Esophagus (tissue), 2 donors: Measurements from ENCODE around the gene UPF1. TPM values are rescaled to one million over a fixed set of nuclear protein-coding genes. Genes with fewer than 3 reads are reported as not detected.

ENCODE experiments used
- H3K27ac ChIP-seq, 2 donors: one replicate each; pipeline ENCODE4 v1.5.1; 2013; ENCODE audit warnings: low read depth in 2 of 2, mild to moderate bottlenecking in 2 of 2, inconsistent platforms in 1 of 2, low read length in 1 of 2, moderate library complexity in 1 of 2
- H3K27me3 ChIP-seq, 2 donors: one replicate each; pipeline ENCODE4 v1.6.1; 2013; ENCODE audit warnings: low read length in 2 of 2, control low read depth in 1 of 2, mild to moderate bottlenecking in 1 of 2; ENCODE audit not compliant: insufficient read depth in 2 of 2, control insufficient read depth in 1 of 2
- H3K36me3 ChIP-seq, 2 donors: one replicate each; pipeline ENCODE4 v1.6.1; 2013; ENCODE audit warnings: low read length in 1 of 2; ENCODE audit not compliant: control insufficient read depth in 2 of 2, insufficient read depth in 2 of 2
- H3K4me1 ChIP-seq, 2 donors: one replicate each; pipeline ENCODE4 v1.6.1; 2013; ENCODE audit warnings: low read length in 1 of 2; ENCODE audit not compliant: control insufficient read depth in 2 of 2, insufficient read depth in 2 of 2
- H3K4me3 ChIP-seq, 2 donors: one replicate each; pipeline ENCODE4 v1.5.1; 2013; ENCODE audit warnings: low read length in 2 of 2, mild to moderate bottlenecking in 2 of 2, low read depth in 1 of 2, moderate library complexity in 1 of 2
- H3K9me3 ChIP-seq, 2 donors: one replicate each; pipeline ENCODE4 v1.6.1; 2013; ENCODE audit warnings: mild to moderate bottlenecking in 2 of 2, low read depth in 1 of 2, low read length in 1 of 2, moderate library complexity in 1 of 2; ENCODE audit not compliant: control insufficient read depth in 2 of 2, insufficient read depth in 1 of 2
- WGBS, 2 donors: extraction: QIAGEN DNeasy Blood & Tissue Kit; methylation state at CpG; one replicate each; pipeline ENCODE4 v1.1.7; 2013; 5-methylcytosine and 5-hydroxymethylcytosine counted together
- polyA plus RNA-seq, 2 donors: library from polyadenylated mRNA; stranded (reverse); fragments of 200-250 nt; gene quantifications; one replicate each; pipeline ENCODE4 v1.2.3, GENCODE V29; 2013
- donor health status: healthy with polysubstance abuse.
- donor health status: Bipolar disorder and iron deficiency.

The UPF1 gene
- polyA plus RNA-seq, 2 donors = 28.1 to 41.7 TPM

DNA sequence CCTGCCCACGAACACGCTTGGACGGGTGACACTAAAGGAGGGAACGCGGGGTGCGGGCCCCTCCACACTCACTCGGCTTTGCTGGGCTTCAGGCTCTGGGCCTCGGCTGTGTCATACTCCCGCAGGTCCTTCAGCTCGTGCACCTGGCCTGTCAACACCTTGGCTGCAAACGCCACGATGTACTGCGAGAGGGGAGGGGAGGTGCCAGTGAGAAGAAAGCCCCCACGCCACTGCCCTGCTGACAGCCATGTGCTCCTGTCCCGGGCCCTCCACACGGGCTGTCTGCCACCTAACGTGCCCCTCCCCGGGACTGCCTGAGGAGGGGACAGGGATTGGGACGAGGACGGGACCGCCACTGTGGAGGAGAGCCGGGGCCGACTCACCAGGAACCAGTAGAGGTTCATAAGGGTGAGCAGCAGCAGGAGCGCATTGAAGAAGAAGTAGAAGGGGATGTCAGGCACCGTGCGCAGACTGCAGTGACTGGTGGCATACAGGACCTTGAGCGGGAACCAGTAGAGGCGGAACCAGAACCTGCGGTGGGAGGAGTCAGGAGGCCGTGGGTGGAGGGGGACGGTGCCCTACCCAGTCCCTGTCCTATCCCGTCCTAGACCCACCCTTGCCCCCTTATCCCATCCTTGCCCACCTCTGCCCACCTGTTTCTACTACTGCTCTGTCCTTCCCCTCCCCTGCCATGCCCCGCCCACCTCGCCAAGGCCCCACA lies 47.3 kb downstream of the UPF1 start:
- H3K9me3 ChIP-seq = no peaks in the 10 kb centered on the region
- no peak overlapping the region for H3K4me3 ChIP-seq
- no peak overlapping the region for H3K27ac ChIP-seq
- 87 to 91% methylated on average over 33 to 34 of the region's 34 CpGs for whole genome bisulfite sequencing, 2 donors
- H3K4me1 ChIP-seq = no peaks in the 10 kb centered on the region
- H3K27me3 ChIP-seq = no peaks in the 10 kb centered on the region
- no peaks in the 10 kb centered on the region for H3K36me3 ChIP-seq

DNA sequence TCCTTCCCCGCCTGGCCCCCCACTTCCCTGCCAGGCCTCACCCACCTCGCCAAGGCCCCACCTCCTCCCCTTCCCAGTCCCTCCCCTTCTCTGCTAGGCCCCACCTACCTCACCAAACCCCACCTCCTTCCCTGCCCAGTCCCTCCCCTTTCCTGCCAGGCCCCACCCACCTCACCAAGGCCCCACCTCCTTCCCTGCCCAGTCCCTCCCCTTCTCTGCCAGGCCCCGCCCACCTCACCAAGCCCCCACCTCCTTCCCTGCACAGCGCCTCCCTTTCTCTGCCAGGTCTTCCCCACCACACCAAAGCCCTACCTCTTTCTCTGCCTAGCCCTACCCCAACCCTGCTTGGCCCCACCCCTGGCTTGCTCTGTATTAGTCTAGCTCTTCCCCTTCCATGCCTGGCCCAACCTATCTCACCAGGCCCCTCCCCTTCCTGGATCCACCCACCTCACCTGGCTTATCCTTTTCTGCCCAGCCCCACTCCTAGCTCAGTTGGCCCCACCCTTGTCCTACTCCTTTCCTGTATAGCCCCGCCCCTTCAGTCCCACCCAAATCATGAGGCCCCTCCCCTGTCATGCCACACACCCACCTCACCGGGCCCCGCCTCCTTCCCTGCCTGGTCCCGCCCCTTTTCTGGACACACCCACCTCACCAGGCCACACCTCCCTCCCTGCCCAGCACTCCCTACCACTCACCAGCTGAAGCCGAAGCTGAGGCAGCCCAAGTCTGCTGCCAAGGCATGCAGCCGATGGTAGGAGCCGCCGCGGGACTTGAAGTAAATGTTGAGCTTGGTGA lies 48.0 kb downstream of the UPF1 start:
- Histone ChIP-seq H3K27ac (no peak overlapping the region), H3K27me3 (no peaks in the 10 kb centered on the region), H3K36me3 (no peaks in the 10 kb centered on the region), H3K4me1 (no peaks in the 10 kb centered on the region), H3K4me3 (no peak overlapping the region), H3K9me3 (no peaks in the 10 kb centered on the region)
- WGBS, 2 donors = 66 to 74% methylated on average over 13 of the region's 13 CpGs

DNA sequence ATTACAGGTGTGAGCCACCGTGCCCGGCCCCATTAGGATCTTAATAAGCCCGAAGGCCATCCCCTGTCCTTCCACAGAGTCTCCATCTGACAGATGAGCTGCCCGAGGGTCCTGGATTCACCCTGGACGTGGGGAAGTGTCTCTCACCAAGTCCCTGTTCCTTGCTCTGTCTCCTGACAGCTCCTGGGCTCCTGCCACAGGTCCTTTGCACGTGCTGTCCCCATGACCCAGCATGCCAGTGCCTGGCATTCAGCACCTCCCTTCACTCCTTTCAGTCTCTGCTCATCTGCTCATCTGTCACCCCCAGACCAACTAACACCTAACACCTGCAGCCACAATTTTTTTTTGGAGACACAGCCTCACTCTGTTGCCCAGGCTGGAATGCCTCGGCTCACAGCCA lies 49.7 kb downstream of the UPF1 start:
- no peaks in the 10 kb centered on the region for H3K4me1 ChIP-seq
- H3K9me3 ChIP-seq = no peaks in the 10 kb centered on the region
- WGBS, 2 donors = 88 to 90% methylated on average over 7 of the region's 7 CpGs
- H3K36me3 ChIP-seq = no peaks in the 10 kb centered on the region
- H3K4me3 ChIP-seq = no peak overlapping the region
- H3K27ac ChIP-seq = no peak overlapping the region
- H3K27me3 ChIP-seq = no peaks in the 10 kb centered on the region

DNA sequence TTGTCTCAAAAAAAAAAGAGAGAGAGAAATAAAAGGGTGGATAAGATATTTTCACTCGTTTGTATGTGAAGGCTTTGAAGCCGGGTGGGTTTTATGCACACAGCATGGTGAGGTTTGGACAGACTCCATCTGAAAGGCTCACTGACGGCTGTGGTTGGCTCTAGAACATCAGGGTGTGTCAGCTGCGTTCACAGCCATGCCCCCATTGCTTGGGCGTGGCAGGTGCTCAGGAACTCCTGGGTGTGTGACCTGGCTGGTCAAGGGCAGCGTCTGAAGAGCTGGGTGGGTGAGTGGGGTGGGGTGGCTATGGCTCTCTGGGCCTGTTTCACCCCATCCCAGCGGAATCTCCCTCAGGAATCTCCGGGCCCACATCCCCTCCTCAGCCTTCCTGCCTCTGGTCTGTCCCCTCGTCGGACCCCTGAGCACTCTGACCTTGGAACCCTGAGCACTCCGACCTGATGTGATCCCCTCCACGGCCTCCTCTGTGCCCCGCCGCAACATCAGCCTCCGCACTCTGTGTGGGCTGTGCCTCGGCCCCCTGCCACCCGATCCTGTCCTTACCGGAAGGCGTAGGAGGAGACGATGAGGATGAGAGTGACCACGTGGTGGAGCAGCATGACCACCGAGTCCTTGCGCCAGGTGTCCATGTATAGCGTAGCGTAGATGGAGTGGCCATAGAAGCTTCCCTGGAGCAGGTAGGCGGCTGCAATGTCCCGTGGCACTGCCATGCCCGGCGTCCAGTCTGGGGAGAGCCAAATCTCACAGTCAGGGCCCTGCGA lies 52.0 kb downstream of the UPF1 start:
- no peaks in the 10 kb centered on the region for H3K4me1 ChIP-seq
- H3K27me3 ChIP-seq = no peaks in the 10 kb centered on the region
- WGBS, 2 donors = 77 to 82% methylated on average over 29 to 30 of the region's 30 CpGs
- no peaks in the 10 kb centered on the region for H3K36me3 ChIP-seq
- H3K9me3 ChIP-seq = no peaks in the 10 kb centered on the region
- H3K4me3 ChIP-seq = no peak overlapping the region
- no peak overlapping the region for H3K27ac ChIP-seq

DNA sequence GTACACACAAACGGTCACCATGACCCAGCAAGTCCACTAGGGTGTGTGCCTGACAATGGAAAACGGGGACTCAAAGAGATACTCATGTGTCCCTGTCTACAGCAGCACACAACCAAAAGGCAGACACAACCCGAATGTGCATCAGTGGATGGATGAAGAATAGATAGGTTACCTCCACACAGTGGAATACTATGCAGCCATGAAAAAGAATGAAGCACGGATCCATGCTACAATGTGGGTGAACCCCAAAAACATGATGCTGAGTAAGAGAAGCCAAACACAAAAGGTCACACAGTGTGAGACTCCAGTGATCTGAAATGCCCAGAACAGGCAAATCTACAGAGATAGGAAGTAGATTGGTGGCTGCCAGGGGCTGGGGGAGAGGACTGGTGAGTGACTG lies 55.2 kb downstream of the UPF1 start:
- H3K9me3 ChIP-seq = no peaks in the 10 kb centered on the region
- no peak overlapping the region for H3K27ac ChIP-seq
- no peaks in the 10 kb centered on the region for H3K27me3 ChIP-seq
- 92 to 93% methylated on average over 4 of the region's 4 CpGs for WGBS, 2 donors
- no peaks in the 10 kb centered on the region for H3K4me1 ChIP-seq
- H3K36me3 ChIP-seq = no peaks in the 10 kb centered on the region
- H3K4me3 ChIP-seq = no peak overlapping the region

DNA sequence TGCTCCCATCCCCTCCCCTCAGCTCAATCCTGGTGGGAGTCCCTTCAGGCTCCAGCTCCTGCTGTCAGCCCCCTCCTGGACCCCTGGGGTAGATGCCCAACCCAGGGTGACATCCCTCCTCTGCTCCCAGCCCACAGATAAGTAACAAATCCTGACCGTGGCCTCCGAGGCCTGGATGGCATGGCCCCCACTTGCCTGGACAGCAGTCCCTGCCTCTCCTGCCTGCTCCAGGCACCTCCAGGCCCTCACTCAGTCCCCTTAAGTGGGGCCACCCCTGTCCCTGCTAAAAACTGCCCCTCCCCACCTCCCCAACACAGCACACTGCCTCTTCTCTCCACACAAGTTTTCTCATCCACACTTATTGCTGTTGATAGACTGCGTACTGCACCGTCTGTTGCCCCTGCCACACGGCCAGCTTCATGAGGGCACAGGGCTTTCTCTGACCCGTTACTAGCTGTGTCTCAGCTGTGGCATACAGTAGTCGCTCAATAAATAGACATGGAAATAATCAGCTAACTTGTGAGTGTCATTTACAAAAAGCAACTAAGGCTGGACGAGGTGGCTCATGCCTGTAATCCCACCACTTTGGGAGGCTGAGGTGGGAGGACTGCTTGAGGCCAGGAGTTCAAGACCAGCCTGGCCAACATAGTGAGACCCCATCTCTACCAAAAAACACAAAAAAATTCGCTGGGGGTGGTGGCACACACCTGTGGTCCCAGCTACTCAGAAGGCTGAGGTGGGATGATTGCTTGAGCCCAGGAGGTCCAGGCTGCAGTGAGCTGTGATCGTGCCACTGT lies 58.4 kb downstream of the UPF1 start:
- WGBS, 2 donors = 75 to 81% methylated on average over 10 of the region's 10 CpGs
- Histone ChIP-seq H3K27me3 (peaks cover 0 to 3% of the 10 kb centered on the region in 2 donors), H3K27ac (no peak overlapping the region), H3K4me1 (peaks cover 0 to 2% of the 10 kb centered on the region in 2 donors), H3K36me3 (no peaks in the 10 kb centered on the region), H3K9me3 (no peaks in the 10 kb centered on the region), H3K4me3 (no peak overlapping the region)

DNA sequence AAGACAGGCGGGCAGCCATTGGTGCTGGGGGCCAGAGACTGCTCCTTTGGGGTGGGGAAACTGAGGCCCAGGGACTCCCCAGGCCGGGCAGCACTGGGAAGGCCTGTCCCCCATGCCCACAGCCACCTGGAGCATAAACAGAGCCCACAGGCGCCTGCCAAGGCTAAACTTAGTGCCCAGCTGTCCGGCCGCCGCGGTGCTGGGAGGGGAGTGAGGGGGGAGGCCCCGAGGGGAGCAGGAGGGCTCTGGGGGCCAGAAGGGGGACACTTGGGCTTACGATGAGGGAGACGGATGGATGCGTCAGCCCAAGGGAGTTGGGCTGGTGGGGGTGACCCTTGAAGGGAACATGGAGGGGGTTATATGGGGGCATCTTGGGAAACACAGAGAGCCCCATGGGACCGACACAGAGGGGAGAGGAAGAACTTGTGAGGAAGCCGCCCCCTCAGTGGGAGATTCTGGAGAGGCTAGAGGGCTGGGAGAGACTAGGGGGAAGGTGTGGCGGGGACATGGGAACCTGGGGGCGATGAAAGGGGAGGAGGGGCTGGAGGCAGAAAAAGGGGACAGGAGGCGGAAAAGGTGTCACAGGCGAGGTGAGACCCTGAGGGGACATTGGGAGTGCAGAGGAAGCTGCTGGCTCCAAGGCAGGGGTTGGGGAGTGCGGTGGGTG lies 62.0 kb downstream of the UPF1 start:
- peaks cover 0 to 9% of the 10 kb centered on the region in 2 donors for H3K27me3 ChIP-seq
- H3K9me3 ChIP-seq = no peaks in the 10 kb centered on the region
- H3K4me1 ChIP-seq = peaks cover 0 to 5% of the 10 kb centered on the region in 2 donors
- peaks cover 0 to under 1% of the 10 kb centered on the region in 2 donors for H3K36me3 ChIP-seq
- H3K4me3 ChIP-seq = no peak overlapping the region
- WGBS, 2 donors = 40 to 49% methylated on average over 14 to 18 of the region's 18 CpGs
- H3K27ac ChIP-seq = no peak overlapping the region

DNA sequence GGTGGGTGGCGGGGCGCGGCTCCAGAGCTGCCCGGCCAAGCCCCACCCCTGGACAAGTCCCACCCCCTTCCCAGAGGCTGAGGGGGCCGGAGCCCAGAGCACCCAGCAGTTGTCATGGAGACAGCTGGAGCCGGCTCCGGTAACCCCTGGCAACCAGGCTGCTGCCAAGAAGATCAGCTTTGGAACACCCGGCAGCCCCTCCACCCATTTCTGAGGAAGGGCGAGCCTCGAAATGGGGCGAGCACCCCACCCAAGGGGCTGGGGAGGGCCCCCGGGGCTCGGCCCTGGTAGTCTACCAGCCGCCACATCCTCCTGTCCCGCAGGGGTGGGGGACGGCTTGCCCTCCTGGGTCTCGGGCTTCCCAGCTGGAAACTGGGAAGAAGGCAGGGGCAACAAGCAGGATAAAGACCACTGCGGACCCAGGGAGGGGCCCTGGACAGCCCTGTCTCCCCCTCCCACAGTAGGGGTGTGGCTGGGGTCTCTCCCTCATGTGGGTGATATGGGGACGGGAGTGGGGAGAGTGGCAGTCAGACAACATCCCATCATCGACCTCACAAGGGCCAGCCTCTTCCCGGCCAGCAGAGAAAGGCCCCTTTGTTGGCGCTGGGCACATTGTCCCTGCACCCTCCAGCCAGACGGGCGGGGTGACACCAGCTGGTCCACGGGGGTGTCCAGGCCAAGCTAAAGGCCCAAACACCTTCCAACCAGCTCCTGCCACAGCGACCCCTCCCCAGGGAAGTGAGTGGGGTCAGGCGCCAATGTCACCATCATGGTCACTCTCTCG lies 62.7 kb downstream of the UPF1 start:
- Histone ChIP-seq H3K9me3 (no peaks in the 10 kb centered on the region), H3K36me3 (peaks cover 0 to 8% of the 10 kb centered on the region in 2 donors), H3K4me1 (peaks cover 0 to 5% of the 10 kb centered on the region in 2 donors), H3K4me3 (no peak overlapping the region), H3K27me3 (peaks cover 0 to 9% of the 10 kb centered on the region in 2 donors), H3K27ac (no peak overlapping the region)
- WGBS, 2 donors = 7 to 8% methylated on average over 28 of the region's 28 CpGs
